Suprapubic skin (tissue), 4 donors: ENCODE measurements around the gene BIVM. TPM values are rescaled to one million over a fixed set of nuclear protein-coding genes. Genes with fewer than 3 reads are reported as not detected.

Experiments used
- DNase-seq, 2 donors: peaks; one replicate each; pipeline ENCODE4 v3.0.0-alpha.2; 2019; ENCODE audit warnings: low spot score in 2 of 2
- H3K27ac ChIP-seq: fragments of 200-600 bp; sonication (generic); one replicate; pipeline ENCODE4 v1.5.1; 2019
- H3K27me3 ChIP-seq: fragments of 200-600 bp; sonication (generic); one replicate; pipeline ENCODE4 v1.5.1; 2019
- H3K36me3 ChIP-seq: fragments of 200-600 bp; sonication (generic); one replicate; pipeline ENCODE4 v1.5.1; 2019
- H3K4me1 ChIP-seq: fragments of 200-600 bp; sonication (generic); one replicate; pipeline ENCODE4 v1.5.1; 2019
- H3K4me3 ChIP-seq: fragments of 200-600 bp; sonication (generic); one replicate; pipeline ENCODE4 v1.5.1; 2019; ENCODE audit warnings: mild to moderate bottlenecking
- H3K9me3 ChIP-seq: fragments of 200-600 bp; sonication (generic); one replicate; pipeline ENCODE4 v1.5.1; 2019
- EP300 ChIP-seq: sonication (generic); formaldehyde crosslinking; IDR thresholded peaks from one replicate; pipeline ENCODE4 v1.6.1; 2017; ENCODE audit warnings: antibody characterized with exemption
- POLR2A ChIP-seq, 2 donors: fragments of 450-650 bp; IDR thresholded peaks; one replicate each; pipeline ENCODE4 v1.6.1; 2017; ENCODE audit warnings: antibody characterized with exemption in 2 of 2, mild to moderate bottlenecking in 2 of 2, moderate library complexity in 2 of 2
- POLR2AphosphoS5 ChIP-seq, 3 donors: sonication (generic); formaldehyde crosslinking; IDR thresholded peaks; one replicate each; pipeline ENCODE4 v1.6.1; 2017; ENCODE audit warnings: antibody characterized with exemption in 3 of 3
- WGBS: methylation state at CpG from one replicate; pipeline ENCODE4 v1.1.5; 2018; 5-methylcytosine and 5-hydroxymethylcytosine counted together
- total RNA-seq, 4 donors: library from RNA; depleted of rRNA; stranded (reverse); fragments of >200 nt; gene quantifications; one replicate each; pipeline ENCODE4 v1.1.0, GENCODE V29; 2016
- TF ChIP-seq, protein P1 (sequence below), 2 donors: fragments of 200-600 bp in 1 of 2; fragments of 450-650 bp in 1 of 2; sonication (generic) in 1 of 2; IDR thresholded peaks; one replicate each; pipeline ENCODE4 v1.5.1; 2016 to 2019; ENCODE audit warnings: antibody characterized with exemption in 2 of 2, mild to moderate bottlenecking in 1 of 2, moderate library complexity in 1 of 2

Gene BIVM
- total RNA-seq, 4 donors from 2014 or later, result 3.3 to 21.1 (median 7.3) TPM

DNA sequence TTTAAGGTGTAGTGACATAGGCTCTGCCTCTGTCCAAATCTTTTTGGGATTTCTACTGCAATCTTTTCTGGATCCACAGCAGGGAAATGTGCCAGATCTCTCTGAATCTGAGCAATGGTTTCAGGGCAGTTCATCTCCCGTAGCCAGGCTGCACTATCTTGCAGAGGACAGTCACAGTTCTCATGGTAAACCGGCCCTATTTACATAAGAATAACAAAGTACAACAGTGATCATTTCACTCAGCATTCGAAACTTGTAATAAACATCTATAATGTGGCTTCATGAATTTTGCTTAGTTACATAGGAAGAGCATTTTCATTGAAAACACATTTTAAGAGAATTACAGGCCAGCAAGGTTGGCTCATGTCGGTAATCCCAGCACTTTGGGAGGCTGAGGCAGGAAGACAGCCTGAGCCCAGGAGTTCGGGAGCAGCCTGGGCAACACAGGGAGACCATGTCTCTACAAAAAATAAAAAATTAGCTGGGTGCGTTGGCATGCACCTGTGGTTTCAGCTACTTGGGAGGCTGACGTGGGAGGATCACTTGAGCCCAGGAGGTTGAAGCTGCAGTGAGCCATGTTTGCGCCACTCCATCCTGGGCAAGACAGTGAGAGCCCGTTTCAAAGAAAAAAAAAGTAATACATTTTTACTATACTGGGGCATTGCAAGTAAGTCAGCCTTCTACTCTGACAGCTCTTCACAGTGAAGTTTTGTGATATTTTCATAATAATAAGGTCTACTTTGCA is 5.1 kb upstream of the BIVM start:
- H3K36me3 ChIP-seq, result peaks cover 29% of the 10 kb centered on the region

DNA sequence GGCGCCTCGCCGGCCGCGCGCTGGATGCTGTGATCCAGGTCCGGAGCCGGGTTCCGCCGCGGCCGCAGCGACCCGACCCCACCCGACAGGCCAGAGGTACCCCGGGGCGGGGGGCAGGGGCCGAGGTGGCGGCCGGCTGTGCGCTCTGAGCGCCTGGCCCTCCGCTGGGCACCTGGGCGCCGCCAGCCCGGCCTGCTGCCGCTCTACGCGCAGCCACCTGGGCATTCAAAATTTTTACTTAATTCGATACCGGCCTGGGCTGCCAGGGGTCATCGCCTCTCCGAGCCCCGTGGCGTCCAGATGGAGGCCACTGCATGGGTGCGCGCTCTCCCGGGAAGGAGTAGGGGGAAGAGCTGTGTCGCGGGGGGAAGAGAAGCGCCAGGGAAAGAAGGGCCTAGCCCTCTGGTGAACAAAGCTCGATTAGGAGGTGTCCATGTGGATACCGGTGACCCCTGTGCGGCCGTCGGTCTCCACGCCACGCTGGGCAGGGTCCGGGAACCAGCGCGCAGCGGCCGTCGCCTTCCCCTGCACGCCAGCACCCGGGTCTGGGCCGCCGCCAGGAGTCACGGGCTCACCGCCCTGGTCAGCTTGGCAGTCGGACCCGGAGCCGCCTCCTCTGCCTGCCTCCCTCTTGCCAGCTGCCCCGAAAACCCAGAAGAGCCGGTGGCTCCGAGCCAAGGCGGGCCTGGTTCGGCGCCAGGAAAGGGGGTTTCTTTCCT is 666 bp downstream of the BIVM start:
- no peaks in the 10 kb centered on the region for H3K36me3 ChIP-seq
- WGBS, result under 1% methylated on average over 28 of the region's 69 CpGs
- TF ChIP-seq, protein P1, sequence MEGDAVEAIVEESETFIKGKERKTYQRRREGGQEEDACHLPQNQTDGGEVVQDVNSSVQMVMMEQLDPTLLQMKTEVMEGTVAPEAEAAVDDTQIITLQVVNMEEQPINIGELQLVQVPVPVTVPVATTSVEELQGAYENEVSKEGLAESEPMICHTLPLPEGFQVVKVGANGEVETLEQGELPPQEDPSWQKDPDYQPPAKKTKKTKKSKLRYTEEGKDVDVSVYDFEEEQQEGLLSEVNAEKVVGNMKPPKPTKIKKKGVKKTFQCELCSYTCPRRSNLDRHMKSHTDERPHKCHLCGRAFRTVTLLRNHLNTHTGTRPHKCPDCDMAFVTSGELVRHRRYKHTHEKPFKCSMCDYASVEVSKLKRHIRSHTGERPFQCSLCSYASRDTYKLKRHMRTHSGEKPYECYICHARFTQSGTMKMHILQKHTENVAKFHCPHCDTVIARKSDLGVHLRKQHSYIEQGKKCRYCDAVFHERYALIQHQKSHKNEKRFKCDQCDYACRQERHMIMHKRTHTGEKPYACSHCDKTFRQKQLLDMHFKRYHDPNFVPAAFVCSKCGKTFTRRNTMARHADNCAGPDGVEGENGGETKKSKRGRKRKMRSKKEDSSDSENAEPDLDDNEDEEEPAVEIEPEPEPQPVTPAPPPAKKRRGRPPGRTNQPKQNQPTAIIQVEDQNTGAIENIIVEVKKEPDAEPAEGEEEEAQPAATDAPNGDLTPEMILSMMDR (IDR thresholded peaks at IDR 0.05), result no peak
- no peak for TF ChIP-seq POLR2A (IDR thresholded peaks at IDR 0.05)
- TF ChIP-seq POLR2AphosphoS5 (IDR thresholded peaks at IDR 0.05), result no peak
- no peak for TF ChIP-seq EP300
- DNase-seq, result peak in 1 of 2 donors; percentile 67
- H3K27me3 ChIP-seq, result no peaks in the 10 kb centered on the region
- H3K27ac ChIP-seq, result peak overlapping the region; percentile 75
- H3K9me3 ChIP-seq, result no peaks in the 10 kb centered on the region
- peaks cover 28% of the 10 kb centered on the region for H3K4me1 ChIP-seq
- H3K4me3 ChIP-seq, result peak overlapping the region; percentile 84

More for the DNA sequence above, 5.1 kb upstream of the BIVM start:
- DNase-seq, result no peak
- H3K27ac ChIP-seq, result no peak overlapping the region
- H3K4me3 ChIP-seq, result no peak overlapping the region
- no peaks in the 10 kb centered on the region for H3K9me3 ChIP-seq
- 88% methylated on average over 9 of the region's 9 CpGs for WGBS
- TF ChIP-seq, protein P1 (IDR thresholded peaks at IDR 0.05), result no peak
- TF ChIP-seq POLR2AphosphoS5 (IDR thresholded peaks at IDR 0.05), result no peak
- TF ChIP-seq POLR2A (IDR thresholded peaks at IDR 0.05), result no peak
- TF ChIP-seq EP300, result no peak
- H3K27me3 ChIP-seq, result no peaks in the 10 kb centered on the region
- H3K4me1 ChIP-seq, result peaks cover 11% of the 10 kb centered on the region

DNA sequence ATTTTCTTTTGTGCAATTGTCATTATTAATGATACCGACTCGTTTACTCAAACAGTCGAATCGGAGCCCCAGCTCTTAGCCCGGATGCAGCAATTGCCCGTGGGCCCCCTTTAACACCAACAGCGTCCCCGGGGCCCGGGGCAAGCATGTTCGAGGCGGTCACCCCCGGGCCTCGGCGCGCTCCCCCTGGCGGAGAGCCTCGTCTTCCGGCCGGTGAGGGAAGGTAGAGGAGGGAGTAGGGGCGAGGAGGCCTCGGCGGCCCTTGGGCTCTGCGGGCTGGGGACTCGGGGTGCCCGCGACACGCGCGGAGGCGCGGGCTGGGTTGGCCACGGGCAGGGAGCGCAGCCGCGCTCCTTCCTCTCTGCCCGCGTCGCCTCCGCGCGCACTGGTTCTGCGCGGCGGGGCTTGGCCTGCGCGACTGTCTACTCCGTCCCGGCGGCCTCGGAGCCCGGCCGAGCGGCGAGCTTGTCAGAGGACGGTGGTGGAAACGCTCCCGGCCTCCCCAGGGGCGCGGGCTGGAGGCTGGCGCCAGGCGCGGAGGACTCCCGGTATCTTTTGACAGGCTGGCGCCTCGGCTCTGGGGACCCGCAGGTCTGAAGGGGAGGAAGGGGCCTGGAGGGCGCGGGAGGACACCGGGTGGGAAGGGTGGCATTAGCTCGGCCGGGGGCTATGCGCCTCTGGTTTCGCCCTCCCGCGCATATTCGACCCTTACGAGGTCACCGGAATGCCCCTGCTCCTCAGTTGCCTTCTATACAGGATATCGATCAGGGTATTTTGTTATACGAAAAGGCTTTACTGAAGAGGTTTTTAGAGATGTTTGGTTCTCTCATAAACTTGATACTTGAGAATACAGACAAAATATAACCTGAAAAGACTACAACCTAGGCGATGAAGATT is 1.5 kb downstream of the BIVM start:
- H3K9me3 ChIP-seq, result no peaks in the 10 kb centered on the region
- H3K36me3 ChIP-seq, result no peaks in the 10 kb centered on the region
- peak overlapping the region; percentile 84 for H3K4me3 ChIP-seq
- 6% methylated on average over 34 of the region's 81 CpGs for WGBS
- peak; percentile 90 for DNase-seq
- H3K27ac ChIP-seq, result peak overlapping the region; percentile 75
- no peaks in the 10 kb centered on the region for H3K27me3 ChIP-seq
- peaks cover 28% of the 10 kb centered on the region for H3K4me1 ChIP-seq
- TF ChIP-seq, protein P1 (IDR thresholded peaks at IDR 0.05), result peak in 1 of 2 donors; percentile 78
- no peak for TF ChIP-seq POLR2AphosphoS5 (IDR thresholded peaks at IDR 0.05)

DNA sequence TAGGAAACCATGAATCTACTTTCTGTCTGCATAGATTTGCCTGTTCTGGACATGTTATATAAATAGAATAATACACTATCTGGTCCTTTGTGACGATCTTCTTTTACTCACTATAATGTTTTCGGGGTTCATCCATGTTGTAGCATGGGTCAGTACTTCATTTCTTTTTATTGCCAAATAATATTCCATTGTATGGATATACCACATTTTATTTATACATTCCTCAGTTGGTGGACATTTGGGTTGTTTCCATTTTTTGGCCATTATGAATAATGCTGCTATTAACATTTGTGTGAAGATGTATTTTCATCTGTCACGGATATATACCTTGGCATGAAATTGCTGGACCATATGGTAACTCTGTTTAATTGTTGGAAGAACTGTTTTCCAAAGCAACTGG is 6.8 kb downstream of the BIVM start:
- 99% methylated on average over 3 of the region's 3 CpGs for WGBS

More for the DNA sequence above, 6.8 kb downstream of the BIVM start:
- no peak for DNase-seq
- TF ChIP-seq POLR2A (IDR thresholded peaks at IDR 0.05) (no peak), POLR2AphosphoS5 (IDR thresholded peaks at IDR 0.05) (no peak), EP300 (no peak)
- TF ChIP-seq, protein P1 (IDR thresholded peaks at IDR 0.05), result no peak
- Histone ChIP-seq H3K4me1 (peaks cover 15% of the 10 kb centered on the region), H3K9me3 (no peaks in the 10 kb centered on the region), H3K4me3 (no peak overlapping the region), H3K27ac (no peak overlapping the region), H3K27me3 (no peaks in the 10 kb centered on the region), H3K36me3 (peaks cover 1% of the 10 kb centered on the region)
